K562 (cell line): ENCODE data around the gene POLR1A. TPM values are rescaled to one million over a fixed set of nuclear protein-coding genes. Genes with fewer than 3 reads are reported as not detected.

ENCODE experiments used
- CBX5 ChIP-seq: IDR thresholded peaks from 2 replicates; pipeline ENCODE4 v1.6.1; 2014; ENCODE audit warnings: low read depth, borderline replicate concordance
- CREBBP ChIP-seq: IDR thresholded peaks from one replicate; pipeline ENCODE4 v1.6.1; 2012; ENCODE audit warnings: low read depth, mild to moderate bottlenecking, control low read depth, inconsistent platforms, low read length
- CSDE1 ChIP-seq, 2 experiments: fragments of 450-650 bp; IDR thresholded peaks; 2 replicates each; pipeline ENCODE4 v1.6.1; 2016; ENCODE audit warnings: mild to moderate bottlenecking in 1 of 2
- HIVEP1 ChIP-seq: fragments of 250-450 bp; sonication (Bioruptor Pico); IDR thresholded peaks from 2 replicates; pipeline ENCODE4 v1.4.0; 2020; ENCODE audit warnings: mild to moderate bottlenecking
- KAT7 ChIP-seq: sonication (generic); formaldehyde crosslinking; IDR thresholded peaks from 2 replicates; pipeline ENCODE4 v1.8.0; 2022; ENCODE audit warnings: missing genetic modification reagents, mild to moderate bottlenecking, borderline replicate concordance
- MYBL2 ChIP-seq, 2 experiments: fragments of 450-650 bp in 1 of 2; sonication (generic) in 1 of 2; formaldehyde crosslinking in 1 of 2; IDR thresholded peaks; 2 replicates each; pipeline versions ENCODE4 v1.6.1 to v1.8.1; 2017 to 2022; ENCODE audit warnings: borderline replicate concordance in 1 of 2, inconsistent platforms in 1 of 2, low read depth in 1 of 2, mild to moderate bottlenecking in 1 of 2, missing genetic modification reagents in 1 of 2, moderate library complexity in 1 of 2
- MYNN ChIP-seq, 2 experiments: sonication (generic); formaldehyde crosslinking in 1 of 2; IDR thresholded peaks; 2 replicates each; pipeline versions ENCODE4 v1.5.0 to v1.6.1; 2016 to 2020; ENCODE audit warnings: antibody characterized with exemption in 1 of 2, missing genetic modification reagents in 1 of 2
- NCOA4 ChIP-seq: fragments of 450-650 bp; IDR thresholded peaks from 2 replicates; pipeline ENCODE4 v1.6.1; 2018; ENCODE audit warnings: mild to moderate bottlenecking; ENCODE audit not compliant: partially characterized antibody
- NEUROD1 ChIP-seq: fragments of 150-350 bp; IDR thresholded peaks from 2 replicates; pipeline ENCODE4 v1.6.1; 2014; ENCODE audit warnings: borderline replicate concordance, low read length, low read depth; ENCODE audit not compliant: partially characterized antibody
- RBFOX2 ChIP-seq: fragments of 200-400 bp; formaldehyde crosslinking; IDR thresholded peaks from 2 replicates; pipeline ENCODE4 v1.6.1; 2017; ENCODE audit warnings: low read depth, mild to moderate bottlenecking, low read length, moderate library complexity
- TAF1 ChIP-seq: IDR thresholded peaks from 2 replicates; pipeline ENCODE4 v1.6.1; 2011; ENCODE audit warnings: mild to moderate bottlenecking, low read length, moderate library complexity; ENCODE audit not compliant: insufficient read depth, control insufficient read depth, severe bottlenecking; ENCODE audit errors: extremely low read depth
- TSC22D4 ChIP-seq: fragments of 450-650 bp; IDR thresholded peaks from 2 replicates; pipeline ENCODE4 v1.6.1; 2016; ENCODE audit warnings: missing genetic modification characterization, missing biosample characterization, control low read depth
- U2AF1 ChIP-seq: fragments of 200-400 bp; formaldehyde crosslinking; optimal IDR thresholded peaks from 2 replicates; pipeline ENCODE3; 2017; ENCODE audit warnings: mild to moderate bottlenecking, low read depth, low read length, moderate library complexity
- ZFP36 ChIP-seq: fragments of 150-350 bp; IDR thresholded peaks from 2 replicates; pipeline ENCODE4 v1.6.1; 2018; ENCODE audit warnings: low read length, low read depth; ENCODE audit not compliant: partially characterized antibody
- ZKSCAN1 ChIP-seq: fragments of 150-350 bp; IDR thresholded peaks from 2 replicates; pipeline ENCODE4 v1.6.1; 2016; ENCODE audit warnings: low read depth, low read length
- ZNF3 ChIP-seq: fragments of 250-450 bp; sonication (Bioruptor Pico); IDR thresholded peaks from 2 replicates; pipeline ENCODE4 v1.5.0; 2021; ENCODE audit warnings: mild to moderate bottlenecking, moderate library complexity
- ZNF785 ChIP-seq: fragments of 250-450 bp; sonication (Bioruptor Pico); IDR thresholded peaks from 2 replicates; pipeline ENCODE4 v1.4.0; 2020; ENCODE audit warnings: mild to moderate bottlenecking
- polyA plus RNA-seq, 8 experiments: library from polyadenylated mRNA; depleted of rRNA in 4 of 8; stranded (reverse) in 5 of 8; unstranded in 3 of 8; fragments of >200 nt; fragmentation: Nextera tagmentation in 2 of 8; fragmentation: Illumina TruSeq in 1 of 8; extraction: Ambion mirVana in 2 of 8; extraction: Trizol in 1 of 8; gene quantifications; 2 replicates each; pipeline versions ENCODE4 v1.2.1 to v1.2.3, GENCODE V29; 2011 to 2014; ENCODE audit warnings: inconsistent platforms in 1 of 8, missing spikeins in 1 of 8
- total RNA-seq, 7 experiments: library from RNA; depleted of rRNA in 6 of 7; stranded (reverse); fragments of >200 nt in 6 of 7; fragmentation: Illumina TruSeq in 2 of 7; extraction: Trizol in 2 of 7; gene quantifications; 2 replicates each; pipeline versions ENCODE4 v1.2.1 to v1.2.3, GENCODE V29; 2011 to 2021; ENCODE audit warnings: low replicate concordance in 1 of 7
- TF ChIP-seq, protein P1 (sequence below): fragments of 450-650 bp; formaldehyde crosslinking; IDR thresholded peaks from 2 replicates; pipeline ENCODE4 v1.4.0; 2020; ENCODE audit warnings: mild to moderate bottlenecking, moderate library complexity
- TF ChIP-seq, protein P2 (sequence below): fragments of 450-650 bp; IDR thresholded peaks from 2 replicates; pipeline ENCODE4 v1.6.1; 2018; ENCODE audit warnings: mild to moderate bottlenecking, low read depth; ENCODE audit not compliant: partially characterized antibody
- TF ChIP-seq, protein P3 (sequence below): sonication (generic); formaldehyde crosslinking; IDR thresholded peaks from 2 replicates; pipeline ENCODE4 v1.8.0; 2022; ENCODE audit warnings: mild to moderate bottlenecking, missing genetic modification reagents
- TF ChIP-seq, protein P4 (sequence below): fragments of 250-450 bp; sonication (Bioruptor Pico); IDR thresholded peaks from 2 replicates; pipeline ENCODE4 v1.5.0; 2021

The POLR1A gene
- total and polyA plus RNA-seq, 9 of the 15 experiments (the other 6 are each of a cell fraction or from before 2014, with no cell fraction given) = 3.0 to 72.1 (median 21.8) TPM

DNA sequence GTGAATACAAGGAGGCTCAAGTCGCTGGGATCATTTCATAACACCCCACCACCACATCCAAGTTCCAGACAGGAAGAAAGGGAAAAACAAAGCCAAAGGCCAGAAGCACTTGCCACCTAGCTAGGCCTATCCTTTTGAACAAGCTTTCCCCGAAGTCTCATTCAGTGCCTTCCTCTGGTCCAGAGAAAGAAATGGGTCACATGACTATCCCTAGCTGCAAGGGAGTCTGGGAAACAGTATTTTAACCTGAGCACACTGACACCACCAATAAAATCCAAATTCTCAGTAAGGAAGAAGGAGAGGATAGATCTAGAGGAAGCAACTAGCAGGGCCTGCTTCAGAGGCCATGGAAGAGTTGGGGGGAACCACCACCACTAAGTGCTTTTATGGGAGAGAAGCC is 91.2 kb downstream of the POLR1A start (continued):
- TF ChIP-seq U2AF1 (no peak), CSDE1 (IDR thresholded peaks at IDR 0.05) (no peak), TAF1 (no peak), ZFP36 (no peak), ZNF785 (CRISPR knock-in tag) (no peak), HIVEP1 (CRISPR knock-in tag) (no peak), NEUROD1 (no peak), RBFOX2 (no peak), ZKSCAN1 (no peak), ZNF3 (CRISPR knock-in tag) (no peak), TSC22D4 (tag) (no peak), CBX5 (peak; percentile 57; the same call in 1 of the 2 replicates), NCOA4 (no peak), KAT7 (CRISPR knock-in tag) (no peak), MYNN (IDR thresholded peaks at IDR 0.05) (no peak), MYNN (CRISPR knock-in tag; IDR thresholded peaks at IDR 0.05) (no peak), CREBBP (no peak), MYBL2 (IDR thresholded peaks at IDR 0.05; ENCODE audit: low read depth) (no peak), MYBL2 (CRISPR knock-in tag; IDR thresholded peaks at IDR 0.05; ENCODE audit: borderline replicate concordance) (no peak)
- TF ChIP-seq, protein P1, sequence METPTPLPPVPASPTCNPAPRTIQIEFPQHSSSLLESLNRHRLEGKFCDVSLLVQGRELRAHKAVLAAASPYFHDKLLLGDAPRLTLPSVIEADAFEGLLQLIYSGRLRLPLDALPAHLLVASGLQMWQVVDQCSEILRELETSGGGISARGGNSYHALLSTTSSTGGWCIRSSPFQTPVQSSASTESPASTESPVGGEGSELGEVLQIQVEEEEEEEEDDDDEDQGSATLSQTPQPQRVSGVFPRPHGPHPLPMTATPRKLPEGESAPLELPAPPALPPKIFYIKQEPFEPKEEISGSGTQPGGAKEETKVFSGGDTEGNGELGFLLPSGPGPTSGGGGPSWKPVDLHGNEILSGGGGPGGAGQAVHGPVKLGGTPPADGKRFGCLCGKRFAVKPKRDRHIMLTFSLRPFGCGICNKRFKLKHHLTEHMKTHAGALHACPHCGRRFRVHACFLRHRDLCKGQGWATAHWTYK (CRISPR knock-in tag) = no peak
- TF ChIP-seq, protein P2, sequence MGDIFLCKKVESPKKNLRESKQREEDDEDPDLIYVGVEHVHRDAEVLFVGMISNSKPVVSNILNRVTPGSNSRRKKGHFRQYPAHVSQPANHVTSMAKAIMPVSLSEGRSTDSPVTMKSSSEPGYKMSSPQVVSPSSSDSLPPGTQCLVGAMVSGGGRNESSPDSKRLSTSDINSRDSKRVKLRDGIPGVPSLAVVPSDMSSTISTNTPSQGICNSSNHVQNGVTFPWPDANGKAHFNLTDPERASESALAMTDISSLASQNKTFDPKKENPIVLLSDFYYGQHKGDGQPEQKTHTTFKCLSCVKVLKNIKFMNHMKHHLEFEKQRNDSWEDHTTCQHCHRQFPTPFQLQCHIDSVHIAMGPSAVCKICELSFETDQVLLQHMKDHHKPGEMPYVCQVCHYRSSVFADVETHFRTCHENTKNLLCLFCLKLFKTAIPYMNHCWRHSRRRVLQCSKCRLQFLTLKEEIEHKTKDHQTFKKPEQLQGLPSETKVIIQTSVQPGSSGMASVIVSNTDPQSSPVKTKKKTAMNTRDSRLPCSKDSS = peak; percentile 74
- TF ChIP-seq, protein P3, sequence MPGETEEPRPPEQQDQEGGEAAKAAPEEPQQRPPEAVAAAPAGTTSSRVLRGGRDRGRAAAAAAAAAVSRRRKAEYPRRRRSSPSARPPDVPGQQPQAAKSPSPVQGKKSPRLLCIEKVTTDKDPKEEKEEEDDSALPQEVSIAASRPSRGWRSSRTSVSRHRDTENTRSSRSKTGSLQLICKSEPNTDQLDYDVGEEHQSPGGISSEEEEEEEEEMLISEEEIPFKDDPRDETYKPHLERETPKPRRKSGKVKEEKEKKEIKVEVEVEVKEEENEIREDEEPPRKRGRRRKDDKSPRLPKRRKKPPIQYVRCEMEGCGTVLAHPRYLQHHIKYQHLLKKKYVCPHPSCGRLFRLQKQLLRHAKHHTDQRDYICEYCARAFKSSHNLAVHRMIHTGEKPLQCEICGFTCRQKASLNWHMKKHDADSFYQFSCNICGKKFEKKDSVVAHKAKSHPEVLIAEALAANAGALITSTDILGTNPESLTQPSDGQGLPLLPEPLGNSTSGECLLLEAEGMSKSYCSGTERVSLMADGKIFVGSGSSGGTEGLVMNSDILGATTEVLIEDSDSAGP (CRISPR knock-in tag) = no peak
- TF ChIP-seq, protein P4, sequence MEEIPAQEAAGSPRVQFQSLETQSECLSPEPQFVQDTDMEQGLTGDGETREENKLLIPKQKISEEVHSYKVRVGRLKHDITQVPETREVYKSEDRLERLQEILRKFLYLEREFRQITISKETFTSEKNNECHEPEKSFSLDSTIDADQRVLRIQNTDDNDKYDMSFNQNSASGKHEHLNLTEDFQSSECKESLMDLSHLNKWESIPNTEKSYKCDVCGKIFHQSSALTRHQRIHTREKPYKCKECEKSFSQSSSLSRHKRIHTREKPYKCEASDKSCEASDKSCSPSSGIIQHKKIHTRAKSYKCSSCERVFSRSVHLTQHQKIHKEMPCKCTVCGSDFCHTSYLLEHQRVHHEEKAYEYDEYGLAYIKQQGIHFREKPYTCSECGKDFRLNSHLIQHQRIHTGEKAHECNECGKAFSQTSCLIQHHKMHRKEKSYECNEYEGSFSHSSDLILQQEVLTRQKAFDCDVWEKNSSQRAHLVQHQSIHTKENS (CRISPR knock-in tag) = no peak
